ENCODE results near the gene LIMS4.
"Not testable (repeated sequence)": the region's sequence is repeated elsewhere in the genome, so short reads cannot be mapped to it uniquely, and the experiment has no call there.

DNA sequence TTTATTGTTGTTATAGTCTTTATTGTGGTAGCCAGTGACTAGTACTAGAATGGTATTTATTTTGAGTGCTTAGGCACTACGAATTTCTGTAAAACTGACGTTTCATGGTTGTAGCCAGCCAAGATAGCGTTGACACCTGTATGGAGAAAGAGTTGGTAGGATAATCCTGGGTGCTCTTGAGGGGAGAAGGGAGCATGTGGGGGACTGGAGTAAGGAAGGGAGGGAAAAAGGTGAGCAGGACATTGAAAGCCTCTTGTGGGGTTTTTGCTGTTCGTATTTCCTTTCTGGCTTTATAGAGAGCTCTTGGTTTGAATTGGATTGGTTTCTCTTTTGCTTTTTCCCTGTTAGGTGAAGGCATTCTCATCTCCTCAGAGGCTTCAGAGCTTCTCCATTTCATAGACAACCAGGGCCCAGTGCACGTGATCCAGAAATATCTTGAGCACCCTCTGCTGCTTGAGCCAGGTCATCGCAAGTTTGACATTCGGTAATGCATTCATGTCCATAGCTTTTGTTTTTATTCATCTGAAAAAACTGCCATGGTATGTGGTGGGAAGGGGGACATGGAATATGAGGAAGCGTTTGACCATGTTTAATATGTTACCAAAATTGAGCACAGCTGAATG lies 27.2 kb upstream of the LIMS4 start:
- not testable (repeated sequence) for TF ChIP-seq ZNF616 (CRISPR knock-in tag; IDR thresholded peaks at IDR 0.05; ENCODE audit: low read depth); CTCF (CRISPR knock-in tag; IDR thresholded peaks at IDR 0.05); SYNCRIP (IDR thresholded peaks at IDR 0.05; ENCODE audit: insufficient read depth, low read depth, low read length); EP300 (IDR thresholded peaks at IDR 0.05; ENCODE audit: low read depth in 2 of 2, low read length in 2 of 2); EP300 (CRISPR knock-in tag; IDR thresholded peaks at IDR 0.05; ENCODE audit: borderline replicate concordance); SNRNP70 (IDR thresholded peaks at IDR 0.05; ENCODE audit: low read depth, low read length); KDM1A (CRISPR knock-in tag; IDR thresholded peaks at IDR 0.05); CBX5 (CRISPR knock-in tag; IDR thresholded peaks at IDR 0.05; ENCODE audit: borderline replicate concordance); HNF4A (CRISPR knock-in tag; IDR thresholded peaks at IDR 0.05)

Measured in HepG2 (cell line).